IPS-11a (cell line): ENCODE measurements around the gene OR8B8.
"Not testable (repeated sequence)": the region's sequence is repeated elsewhere in the genome, so short reads cannot be mapped to it uniquely, and the experiment has no call there.

ENCODE experiments used
- H3K4me3 ChIP-seq: one replicate; pipeline ENCODE4 v1.5.1; 2013; ENCODE audit warnings: low read depth, low read length, control low read depth

Gene OR8B8

GRCh38 chr11:124445646-124446150, at the start of gene OR8B8:
Gene OR8B8, minus strand, starts transcription at chr11:124445696. Its CDS starts 4,611 bp downstream, at chr11:124441085.
- no peak within 1 kb of the TSS for H3K4me3 ChIP-seq

- H3K4me3 ChIP-seq = no peak overlapping the region
These were observed 47.6 kb upstream of the OR8B8 start for GRCh38 chr11:124493016-124493655.

GRCh38 chr11:124483422-124483821, 37.9 kb upstream of the OR8B8 start:
- no peak overlapping the region for H3K4me3 ChIP-seq

GRCh38 chr11:124482362-124483147, 37.1 kb upstream of the OR8B8 start:
- H3K4me3 ChIP-seq = no peak overlapping the region

- H3K4me3 ChIP-seq = no peak overlapping the region
These were observed 36.1 kb upstream of the OR8B8 start for GRCh38 chr11:124481365-124482323.

GRCh38 chr11:124479561-124479960, 34.1 kb upstream of the OR8B8 start:
- H3K4me3 ChIP-seq = no peak overlapping the region

GRCh38 chr11:124475265-124475664, 29.8 kb upstream of the OR8B8 start:
- H3K4me3 ChIP-seq = no peak overlapping the region

- H3K4me3 ChIP-seq = no peak overlapping the region
These were observed 29.3 kb upstream of the OR8B8 start for GRCh38 chr11:124474779-124475178.

GRCh38 chr11:124474079-124474478, 28.6 kb upstream of the OR8B8 start:
- H3K4me3 ChIP-seq = no peak overlapping the region

GRCh38 chr11:124473476-124473875, 28.0 kb upstream of the OR8B8 start:
- H3K4me3 ChIP-seq = no peak overlapping the region

GRCh38 chr11:124470561-124471227, 25.2 kb upstream of the OR8B8 start:
- H3K4me3 ChIP-seq = no peak overlapping the region

- no peak overlapping the region for H3K4me3 ChIP-seq
These were observed 22.0 kb upstream of the OR8B8 start for GRCh38 chr11:124467381-124467927.

GRCh38 chr11:124465368-124465767, 19.9 kb upstream of the OR8B8 start:
- no peak overlapping the region for H3K4me3 ChIP-seq

GRCh38 chr11:124463990-124464389, 18.5 kb upstream of the OR8B8 start:
- no peak overlapping the region for H3K4me3 ChIP-seq

- H3K4me3 ChIP-seq = no peak overlapping the region
These were observed 17.8 kb upstream of the OR8B8 start for GRCh38 chr11:124463324-124463723.

GRCh38 chr11:124460459-124460858, 15.0 kb upstream of the OR8B8 start:
- H3K4me3 ChIP-seq = no peak overlapping the region

GRCh38 chr11:124459379-124459778, 13.9 kb upstream of the OR8B8 start:
- not testable (repeated sequence) for H3K4me3 ChIP-seq

- H3K4me3 ChIP-seq = no peak overlapping the region
These were observed 9.1 kb upstream of the OR8B8 start for GRCh38 chr11:124454552-124454951.

GRCh38 chr11:124446916-124447315, 1.4 kb upstream of the OR8B8 start:
- no peak overlapping the region for H3K4me3 ChIP-seq

- no peak overlapping the region for H3K4me3 ChIP-seq
These were observed 2.6 kb downstream of the OR8B8 start for GRCh38 chr11:124442847-124443246.
